Esophagus (tissue), 2 donors: Measurements from ENCODE around the gene BROX. TPM values are rescaled to one million over a fixed set of nuclear protein-coding genes. Genes with fewer than 3 reads are reported as not detected.
"Not testable (repeated sequence)": the region's sequence is repeated elsewhere in the genome, so short reads cannot be mapped to it uniquely, and the experiment has no call there.

Experiments used
- H3K27ac ChIP-seq, 2 donors: one replicate each; pipeline ENCODE4 v1.5.1; 2013; ENCODE audit warnings: low read depth in 2 of 2, mild to moderate bottlenecking in 2 of 2, inconsistent platforms in 1 of 2, low read length in 1 of 2, moderate library complexity in 1 of 2
- H3K27me3 ChIP-seq, 2 donors: one replicate each; pipeline ENCODE4 v1.6.1; 2013; ENCODE audit warnings: low read length in 2 of 2, control low read depth in 1 of 2, mild to moderate bottlenecking in 1 of 2; ENCODE audit not compliant: insufficient read depth in 2 of 2, control insufficient read depth in 1 of 2
- H3K36me3 ChIP-seq, 2 donors: one replicate each; pipeline ENCODE4 v1.6.1; 2013; ENCODE audit warnings: low read length in 1 of 2; ENCODE audit not compliant: control insufficient read depth in 2 of 2, insufficient read depth in 2 of 2
- H3K4me1 ChIP-seq, 2 donors: one replicate each; pipeline ENCODE4 v1.6.1; 2013; ENCODE audit warnings: low read length in 1 of 2; ENCODE audit not compliant: control insufficient read depth in 2 of 2, insufficient read depth in 2 of 2
- H3K4me3 ChIP-seq, 2 donors: one replicate each; pipeline ENCODE4 v1.5.1; 2013; ENCODE audit warnings: low read length in 2 of 2, mild to moderate bottlenecking in 2 of 2, low read depth in 1 of 2, moderate library complexity in 1 of 2
- H3K9me3 ChIP-seq, 2 donors: one replicate each; pipeline ENCODE4 v1.6.1; 2013; ENCODE audit warnings: mild to moderate bottlenecking in 2 of 2, low read depth in 1 of 2, low read length in 1 of 2, moderate library complexity in 1 of 2; ENCODE audit not compliant: control insufficient read depth in 2 of 2, insufficient read depth in 1 of 2
- WGBS, 2 donors: extraction: QIAGEN DNeasy Blood & Tissue Kit; methylation state at CpG; one replicate each; pipeline ENCODE4 v1.1.7; 2013; 5-methylcytosine and 5-hydroxymethylcytosine counted together
- polyA plus RNA-seq, 2 donors: library from polyadenylated mRNA; stranded (reverse); fragments of 200-250 nt; gene quantifications; one replicate each; pipeline ENCODE4 v1.2.3, GENCODE V29; 2013
- donor health status: healthy with polysubstance abuse.
- donor health status: Bipolar disorder and iron deficiency.

Gene BROX
- polyA plus RNA-seq, 2 donors: 14.3 to 22.8 TPM

- H3K4me1 ChIP-seq, H3K36me3 ChIP-seq, H3K9me3 ChIP-seq, H3K4me3 ChIP-seq, H3K27me3 ChIP-seq, H3K27ac ChIP-seq: not testable (repeated sequence)
- 84 to 89% methylated on average over 5 of the region's 5 CpGs for WGBS, 2 donors
Observed at GRCh38 chr1:222741630-222742457, 29.5 kb downstream of the BROX start.

GRCh38 chr1:222749927-222750326, 37.6 kb downstream of the BROX start:
- no peak overlapping the region for H3K4me3 ChIP-seq
- no peaks in the 10 kb centered on the region for H3K4me1 ChIP-seq
- H3K9me3 ChIP-seq: no peaks in the 10 kb centered on the region
- H3K27ac ChIP-seq: no peak overlapping the region
- no peaks in the 10 kb centered on the region for H3K27me3 ChIP-seq
- no peaks in the 10 kb centered on the region for H3K36me3 ChIP-seq

GRCh38 chr1:222750651-222751050, 38.3 kb downstream of the BROX start:
- Histone ChIP-seq H3K27me3 (no peaks in the 10 kb centered on the region), H3K9me3 (no peaks in the 10 kb centered on the region), H3K27ac (no peak overlapping the region), H3K4me1 (no peaks in the 10 kb centered on the region), H3K4me3 (no peak overlapping the region), H3K36me3 (no peaks in the 10 kb centered on the region)
- WGBS, 2 donors: 90 to 95% methylated on average over 1 of the region's 1 CpG

- Histone ChIP-seq H3K36me3 (no peaks in the 10 kb centered on the region), H3K4me1 (no peaks in the 10 kb centered on the region), H3K27me3 (no peaks in the 10 kb centered on the region), H3K4me3 (no peak overlapping the region), H3K27ac (no peak overlapping the region), H3K9me3 (no peaks in the 10 kb centered on the region)
- WGBS, 2 donors: 73 to 88% methylated on average over 3 of the region's 3 CpGs
Observed at GRCh38 chr1:222751255-222751654, 38.9 kb downstream of the BROX start.

GRCh38 chr1:222754366-222755139, 42.2 kb downstream of the BROX start:
- Histone ChIP-seq H3K9me3 (no peaks in the 10 kb centered on the region), H3K36me3 (no peaks in the 10 kb centered on the region), H3K27me3 (no peaks in the 10 kb centered on the region), H3K4me1 (no peaks in the 10 kb centered on the region), H3K27ac (peak overlapping the region; percentile 14 to 45), H3K4me3 (no peak overlapping the region)
- WGBS, 2 donors: 42 to 53% methylated on average over 10 of the region's 10 CpGs

- WGBS, 2 donors: 84 to 85% methylated on average over 10 of the region's 10 CpGs
- no peak overlapping the region for H3K27ac ChIP-seq
- no peak overlapping the region for H3K4me3 ChIP-seq
- H3K36me3 ChIP-seq: no peaks in the 10 kb centered on the region
- no peaks in the 10 kb centered on the region for H3K4me1 ChIP-seq
- H3K27me3 ChIP-seq: no peaks in the 10 kb centered on the region
- no peaks in the 10 kb centered on the region for H3K9me3 ChIP-seq
Observed at GRCh38 chr1:222757646-222758268, 45.4 kb downstream of the BROX start.

GRCh38 chr1:222759451-222760035, 47.2 kb downstream of the BROX start:
- Histone ChIP-seq H3K4me1 (no peaks in the 10 kb centered on the region), H3K36me3 (no peaks in the 10 kb centered on the region), H3K9me3 (no peaks in the 10 kb centered on the region), H3K4me3 (no peak overlapping the region), H3K27me3 (no peaks in the 10 kb centered on the region), H3K27ac (no peak overlapping the region)
- 74 to 83% methylated on average over 5 of the region's 5 CpGs for WGBS, 2 donors

GRCh38 chr1:222761083-222761482, 48.7 kb downstream of the BROX start:
- Histone ChIP-seq H3K36me3 (no peaks in the 10 kb centered on the region), H3K27me3 (no peaks in the 10 kb centered on the region), H3K27ac (no peak overlapping the region), H3K4me3 (no peak overlapping the region), H3K4me1 (no peaks in the 10 kb centered on the region), H3K9me3 (no peaks in the 10 kb centered on the region)
- WGBS, 2 donors: 75 to 79% methylated on average over 1 of the region's 1 CpG

- H3K27me3 ChIP-seq, H3K4me3 ChIP-seq, H3K36me3 ChIP-seq, H3K27ac ChIP-seq, H3K9me3 ChIP-seq, H3K4me1 ChIP-seq: not testable (repeated sequence)
- WGBS, 2 donors: 47 to 74% methylated on average over 4 of the region's 4 CpGs
Observed at GRCh38 chr1:222762178-222762577, 49.8 kb downstream of the BROX start.
